Measurements from ENCODE around the gene CACFD1. TPM values are rescaled to one million over a fixed set of nuclear protein-coding genes. Genes with fewer than 3 reads are reported as not detected.

CACFD1 gene
- total and polyA plus RNA-seq, 3 donors from 2014 or later = 34.7 to 47.9 (median 43.3) TPM

GRCh38 chr9:133455936-133456335 is 3.8 kb upstream of the CACFD1 start:
- TF ChIP-seq CTCF (IDR thresholded peaks at IDR 0.05) (no peak), POLR2A (IDR thresholded peaks at IDR 0.05) (no peak)
- H3K4me3 ChIP-seq = no peak overlapping the region
- H3K27ac ChIP-seq = no peak overlapping the region
- H3K36me3 ChIP-seq (ENCODE audit: low read depth, missing control alignments) = no peaks in the 10 kb centered on the region
- intact Hi-C loops (cut with DNase I; ENCODE audit: low total_unique reads) = no loop called here
- WGBS, 2 donors = 96 to 100% methylated on average over 6 to 11 of the region's 11 CpGs
- H3K4me1 ChIP-seq = peaks cover 6% of the 10 kb centered on the region
- H3K9me3 ChIP-seq = no peaks in the 10 kb centered on the region
- no peak for DNase-seq
- H3K27me3 ChIP-seq = no peaks in the 10 kb centered on the region

- Histone ChIP-seq H3K36me3 (ENCODE audit: low read depth, missing control alignments) (no peaks in the 10 kb centered on the region), H3K4me1 (peaks cover 7% of the 10 kb centered on the region), H3K4me3 (no peak overlapping the region), H3K27ac (no peak overlapping the region), H3K9me3 (no peaks in the 10 kb centered on the region), H3K27me3 (no peaks in the 10 kb centered on the region)
- DNase-seq = no peak
- no peak for TF ChIP-seq CTCF (IDR thresholded peaks at IDR 0.05)
- TF ChIP-seq POLR2A (IDR thresholded peaks at IDR 0.05) = no peak
- 91 to 98% methylated on average over 6 to 9 of the region's 9 CpGs for WGBS, 2 donors
- intact Hi-C loops (cut with DNase I; ENCODE audit: low total_unique reads) = no loop called here
Measured at GRCh38 chr9:133456409-133456808, 3.4 kb upstream of the CACFD1 start.

GRCh38 chr9:133457233-133457632 is 2.5 kb upstream of the CACFD1 start:
- Histone ChIP-seq H3K27me3 (no peaks in the 10 kb centered on the region), H3K4me3 (no peak overlapping the region), H3K27ac (no peak overlapping the region), H3K4me1 (peaks cover 7% of the 10 kb centered on the region), H3K36me3 (ENCODE audit: low read depth, missing control alignments) (no peaks in the 10 kb centered on the region), H3K9me3 (no peaks in the 10 kb centered on the region)
- DNase-seq = no peak
- 83 to 94% methylated on average over 2 to 13 of the region's 13 CpGs for WGBS, 2 donors
- intact Hi-C loops (cut with DNase I; ENCODE audit: low total_unique reads) = no loop called here
- no peak for TF ChIP-seq POLR2A (IDR thresholded peaks at IDR 0.05)
- no peak for TF ChIP-seq CTCF (IDR thresholded peaks at IDR 0.05)

GRCh38 chr9:133457748-133458147 is 2.0 kb upstream of the CACFD1 start:
- 95% methylated on average over 4 to 11 of the region's 11 CpGs for WGBS, 2 donors
- no peaks in the 10 kb centered on the region for H3K36me3 ChIP-seq (ENCODE audit: low read depth, missing control alignments)
- H3K27me3 ChIP-seq = no peaks in the 10 kb centered on the region
- no peaks in the 10 kb centered on the region for H3K9me3 ChIP-seq
- H3K27ac ChIP-seq = no peak overlapping the region
- intact Hi-C loops (cut with DNase I; ENCODE audit: low total_unique reads) = no loop called here
- H3K4me1 ChIP-seq = peaks cover 7% of the 10 kb centered on the region
- no peak for TF ChIP-seq CTCF (IDR thresholded peaks at IDR 0.05)
- TF ChIP-seq POLR2A (IDR thresholded peaks at IDR 0.05) = no peak
- no peak overlapping the region for H3K4me3 ChIP-seq
- no peak for DNase-seq

GRCh38 chr9:133458643-133459312 is 1.0 kb upstream of the CACFD1 start:
- 62 to 68% methylated on average over 13 to 16 of the region's 16 CpGs for WGBS, 2 donors
- Histone ChIP-seq H3K36me3 (ENCODE audit: low read depth, missing control alignments) (no peaks in the 10 kb centered on the region), H3K4me3 (peak overlapping the region in 1 of 2 donors; percentile 85), H3K4me1 (peaks cover 7% of the 10 kb centered on the region), H3K27me3 (no peaks in the 10 kb centered on the region), H3K9me3 (no peaks in the 10 kb centered on the region), H3K27ac (peak overlapping the region in 1 of 2 donors; percentile 94)
- intact Hi-C loops (cut with DNase I; ENCODE audit: low total_unique reads) = no loop called here
- TF ChIP-seq POLR2A (IDR thresholded peaks at IDR 0.05) (no peak), CTCF (IDR thresholded peaks at IDR 0.05) (no peak)
- DNase-seq = no peak

Data from testis (tissue), 3 donors.